EH (cell line): ENCODE results near the gene RUNX1.

Experiments
- DNase-seq: peaks from one replicate; pipeline ENCODE4 v3.0.0-alpha.2; 2015; ENCODE audit warnings: low read depth

The RUNX1 gene

GRCh38 chr21:34782506-34783360, 266.4 kb downstream of the RUNX1 start:
- no peak for DNase-seq

- DNase-seq: no peak
Measured at GRCh38 chr21:34781526-34781925, 267.6 kb downstream of the RUNX1 start.

GRCh38 chr21:34779860-34780259, 269.2 kb downstream of the RUNX1 start:
- no peak for DNase-seq

GRCh38 chr21:34775793-34776192, 273.3 kb downstream of the RUNX1 start:
- no peak for DNase-seq

GRCh38 chr21:34774750-34775149, 274.4 kb downstream of the RUNX1 start:
- no peak for DNase-seq

GRCh38 chr21:34771512-34772028, 277.5 kb downstream of the RUNX1 start:
- DNase-seq: peak; percentile 48

GRCh38 chr21:34770576-34770975, 278.5 kb downstream of the RUNX1 start:
- DNase-seq: peak; percentile 34

GRCh38 chr21:34768326-34768725, 280.8 kb downstream of the RUNX1 start:
- DNase-seq: no peak

GRCh38 chr21:34766862-34767261, 282.2 kb downstream of the RUNX1 start:
- DNase-seq: no peak

- no peak for DNase-seq
Measured at GRCh38 chr21:34765619-34766018, 283.5 kb downstream of the RUNX1 start.

GRCh38 chr21:34764715-34765284, 284.3 kb downstream of the RUNX1 start:
- no peak for DNase-seq

GRCh38 chr21:34762786-34763185, 286.3 kb downstream of the RUNX1 start:
- peak; percentile 66 for DNase-seq

- no peak for DNase-seq
Measured at GRCh38 chr21:34761758-34762330, 287.3 kb downstream of the RUNX1 start.

- no peak for DNase-seq
Measured at GRCh38 chr21:34754690-34755647, 294.1 kb downstream of the RUNX1 start.

- DNase-seq: no peak
Measured at GRCh38 chr21:34748862-34749261, 300.2 kb downstream of the RUNX1 start.

GRCh38 chr21:34745557-34746255, 303.4 kb downstream of the RUNX1 start:
- DNase-seq: peak; percentile 89

GRCh38 chr21:34744801-34745200, 304.3 kb downstream of the RUNX1 start:
- no peak for DNase-seq

GRCh38 chr21:34743831-34744230, 305.3 kb downstream of the RUNX1 start:
- peak; percentile 76 for DNase-seq

- no peak for DNase-seq
Measured at GRCh38 chr21:34743285-34743684, 305.8 kb downstream of the RUNX1 start.

GRCh38 chr21:34740198-34740597, 308.9 kb downstream of the RUNX1 start:
- no peak for DNase-seq
